GM23338 (cell line): ENCODE measurements around the gene NGF. TPM values are rescaled to one million over a fixed set of nuclear protein-coding genes. Genes with fewer than 3 reads are reported as not detected.

Experiments used
- ATAC-seq: fragments of 200-7000 bp; cut with Tn5 transposase; 3 replicates; pipeline ENCODE4 v1.9.1; 2020
- DNase-seq: peaks from one replicate; pipeline ENCODE4 v3.0.0-alpha.2; 2015; ENCODE audit warnings: low spot score
- H2AFZ ChIP-seq: fragments of 200-600 bp; sonication (generic); 2 replicates; pipeline ENCODE4 v1.8.0; 2016; ENCODE audit warnings: antibody characterized with exemption, mild to moderate bottlenecking, moderate library complexity
- H3F3A ChIP-seq: fragments of 200-600 bp; sonication (generic); replicated peaks from 2 replicates; pipeline ENCODE4 v1.8.0; 2017; ENCODE audit warnings: antibody characterized with exemption, mixed run types, low read depth
- H3K27ac ChIP-seq: fragments of 200-600 bp; sonication (generic); 2 replicates; pipeline ENCODE4 v1.6.1; 2016; ENCODE audit warnings: low read depth
- H3K27me3 ChIP-seq: fragments of 200-600 bp; sonication (generic); 2 replicates; pipeline ENCODE4 v1.8.0; 2016; ENCODE audit warnings: mild to moderate bottlenecking, mixed run types, moderate library complexity; ENCODE audit not compliant: insufficient read depth
- H3K36me3 ChIP-seq: fragments of 200-600 bp; sonication (generic); 2 replicates; pipeline ENCODE4 v1.8.0; 2016; ENCODE audit warnings: mild to moderate bottlenecking; ENCODE audit not compliant: insufficient read depth
- H3K4me1 ChIP-seq: fragments of 200-600 bp; sonication (generic); 2 replicates; pipeline ENCODE4 v1.8.0; 2016; ENCODE audit warnings: mild to moderate bottlenecking, moderate library complexity; ENCODE audit not compliant: insufficient read depth
- H3K4me2 ChIP-seq: fragments of 200-600 bp; sonication (generic); 2 replicates; pipeline ENCODE4 v1.7.1; 2017; ENCODE audit warnings: mixed run types
- H3K4me3 ChIP-seq: fragments of 200-600 bp; sonication (generic); 2 replicates; pipeline ENCODE4 v1.6.1; 2016; ENCODE audit warnings: mixed run types
- H3K79me2 ChIP-seq: fragments of 200-600 bp; sonication (generic); replicated peaks from 2 replicates; pipeline ENCODE4 v1.8.0; 2017; ENCODE audit warnings: mild to moderate bottlenecking; ENCODE audit not compliant: insufficient read depth
- H3K9me2 ChIP-seq: fragments of 200-600 bp; sonication (generic); 2 replicates; pipeline ENCODE4 v1.8.0; 2017; ENCODE audit not compliant: insufficient read depth
- H4K20me1 ChIP-seq: fragments of 200-600 bp; sonication (generic); replicated peaks from 2 replicates; pipeline ENCODE4 v1.8.0; 2017; ENCODE audit warnings: mild to moderate bottlenecking; ENCODE audit not compliant: insufficient read depth
- H3K27ac Mint-ChIP-seq: 2 replicates; pipeline ENCODE4 v1.8.0; 2020; ENCODE audit warnings: inconsistent platforms, mild to moderate bottlenecking, moderate library complexity, mixed read lengths
- H3K27me3 Mint-ChIP-seq: 3 replicates; pipeline ENCODE4 v1.8.0; 2022; ENCODE audit warnings: low read depth, mild to moderate bottlenecking, moderate library complexity, mixed read lengths, inconsistent platforms; ENCODE audit not compliant: insufficient read depth, poor library complexity
- H3K36me3 Mint-ChIP-seq: 3 replicates; pipeline ENCODE4 v1.8.0; 2021; ENCODE audit warnings: low read depth, mild to moderate bottlenecking, inconsistent platforms, moderate library complexity, mixed read lengths
- H3K4me1 Mint-ChIP-seq: 3 replicates; pipeline ENCODE4 v1.8.0; 2020; ENCODE audit warnings: mild to moderate bottlenecking, inconsistent platforms, mixed read lengths
- H3K4me3 Mint-ChIP-seq: 3 replicates; pipeline ENCODE4 v1.8.0; 2021; ENCODE audit warnings: moderate library complexity, mild to moderate bottlenecking, inconsistent platforms, mixed read lengths
- H3K9me3 Mint-ChIP-seq: 3 replicates; pipeline ENCODE4 v1.8.0; 2020; ENCODE audit warnings: moderate library complexity, mild to moderate bottlenecking, inconsistent platforms, mixed read lengths
- CREB1 ChIP-seq: fragments of 250-450 bp; sonication (Bioruptor Pico); IDR thresholded peaks from 2 replicates; pipeline ENCODE4 v1.5.0; 2020; ENCODE audit warnings: low read depth, mild to moderate bottlenecking, moderate library complexity
- CTCF ChIP-seq, 2 experiments: fragments of 200-600 bp in 1 of 2; sonication (generic) in 1 of 2; conservative IDR thresholded peaks; 2 replicates each; pipeline versions ENCODE4 v1.5.1 to v1.6.1; 2016 to 2017; ENCODE audit warnings: antibody characterized with exemption in 2 of 2, low read depth in 2 of 2, mild to moderate bottlenecking in 2 of 2, moderate library complexity in 1 of 2
- EZH2phosphoT487 ChIP-seq: fragments of 200-600 bp; sonication (generic); IDR thresholded peaks from one replicate; pipeline ENCODE4 v1.8.1; 2018; ENCODE audit warnings: antibody characterized with exemption; ENCODE audit not compliant: unreplicated experiment
- NANOG ChIP-seq: IDR thresholded peaks from 2 replicates; pipeline ENCODE4 v1.6.1; 2016; ENCODE audit warnings: antibody characterized with exemption, borderline replicate concordance
- POLR2AphosphoS5 ChIP-seq: IDR thresholded peaks from 2 replicates; pipeline ENCODE4 v1.6.1; 2016; ENCODE audit warnings: antibody characterized with exemption, low read depth
- REST ChIP-seq: IDR thresholded peaks from one replicate; pipeline ENCODE4 v1.6.1; 2018; ENCODE audit warnings: antibody characterized with exemption; ENCODE audit not compliant: unreplicated experiment
- ZNF331 ChIP-seq: fragments of 250-450 bp; sonication (Bioruptor Pico); IDR thresholded peaks from 2 replicates; pipeline ENCODE4 v1.5.0; 2020; ENCODE audit warnings: low read depth, mild to moderate bottlenecking, moderate library complexity
- polyA plus RNA-seq: library from polyadenylated mRNA; unstranded; fragments of >200 nt; fragmentation: Nextera tagmentation; extraction: Ambion mirVana; gene quantifications from 2 replicates; pipeline ENCODE4 v1.2.1, GENCODE V29; 2016
- total RNA-seq: library from RNA; depleted of rRNA; stranded (reverse); fragments of >200 nt; shearing (Covaris generic); gene quantifications from 2 replicates; pipeline ENCODE4 v1.2.3, GENCODE V29; 2014
- TF ChIP-seq, protein P1 (sequence below): fragments of 250-450 bp; sonication (Bioruptor Pico); IDR thresholded peaks from 2 replicates; pipeline ENCODE4 v1.5.0; 2020; ENCODE audit warnings: mild to moderate bottlenecking, moderate library complexity

The NGF gene
- total and polyA plus RNA-seq, 2 experiments from 2014 or later = 0.28 to 0.92 TPM

- H3K9me2 ChIP-seq = 0 out of 2 replicates have a peak, but pooled peaks cover 5% of the 10 kb centered on the region
- peaks cover 19% of the 10 kb centered on the region for H3K9me3 Mint-ChIP-seq
- no peak overlapping the region for H3K4me3 ChIP-seq
- H4K20me1 ChIP-seq = no peaks in the 10 kb centered on the region
- no peak overlapping the region for H3K27ac Mint-ChIP-seq
- H3F3A ChIP-seq = no peaks in the 10 kb centered on the region
- TF ChIP-seq CTCF (conservative IDR thresholded peaks at IDR 0.05; ENCODE audit: low read depth in 2 of 2) = peak; percentile 71 to 78
- no peak for TF ChIP-seq NANOG
- no peaks in the 10 kb centered on the region for H3K4me1 ChIP-seq
- no peaks in the 10 kb centered on the region for H3K36me3 ChIP-seq
- DNase-seq = peak; percentile 60
- no peak overlapping the region for H2AFZ ChIP-seq
- H3K27ac ChIP-seq = no peak overlapping the region
- H3K27me3 Mint-ChIP-seq = no peaks in the 10 kb centered on the region
- no peaks in the 10 kb centered on the region for H3K79me2 ChIP-seq
- H3K36me3 Mint-ChIP-seq = 0 out of 3 replicates have a peak, but pooled peaks cover 3% of the 10 kb centered on the region
- H3K4me2 ChIP-seq = no peak overlapping the region
- ATAC-seq = peak; percentile 68
- H3K4me1 Mint-ChIP-seq = no peaks in the 10 kb centered on the region; the same call in 2 of the 3 replicates
- no peaks in the 10 kb centered on the region for H3K27me3 ChIP-seq
- H3K4me3 Mint-ChIP-seq = no peak overlapping the region
Measured at GRCh38 chr1:115275216-115275615, 62.8 kb downstream of the NGF start.

- H3F3A ChIP-seq = no peaks in the 10 kb centered on the region
- Mint-ChIP-seq H3K4me1 (no peaks in the 10 kb centered on the region; the same call in 2 of the 3 replicates), H3K4me3 (no peak overlapping the region), H3K27me3 (no peaks in the 10 kb centered on the region), H3K27ac (no peak overlapping the region), H3K9me3 (peaks cover 19% of the 10 kb centered on the region), H3K36me3 (0 out of 3 replicates have a peak, but pooled peaks cover 3% of the 10 kb centered on the region)
- H3K79me2 ChIP-seq = no peaks in the 10 kb centered on the region
- H3K4me2 ChIP-seq = no peak overlapping the region
- H3K4me1 ChIP-seq = no peaks in the 10 kb centered on the region
- TF ChIP-seq, protein P1, sequence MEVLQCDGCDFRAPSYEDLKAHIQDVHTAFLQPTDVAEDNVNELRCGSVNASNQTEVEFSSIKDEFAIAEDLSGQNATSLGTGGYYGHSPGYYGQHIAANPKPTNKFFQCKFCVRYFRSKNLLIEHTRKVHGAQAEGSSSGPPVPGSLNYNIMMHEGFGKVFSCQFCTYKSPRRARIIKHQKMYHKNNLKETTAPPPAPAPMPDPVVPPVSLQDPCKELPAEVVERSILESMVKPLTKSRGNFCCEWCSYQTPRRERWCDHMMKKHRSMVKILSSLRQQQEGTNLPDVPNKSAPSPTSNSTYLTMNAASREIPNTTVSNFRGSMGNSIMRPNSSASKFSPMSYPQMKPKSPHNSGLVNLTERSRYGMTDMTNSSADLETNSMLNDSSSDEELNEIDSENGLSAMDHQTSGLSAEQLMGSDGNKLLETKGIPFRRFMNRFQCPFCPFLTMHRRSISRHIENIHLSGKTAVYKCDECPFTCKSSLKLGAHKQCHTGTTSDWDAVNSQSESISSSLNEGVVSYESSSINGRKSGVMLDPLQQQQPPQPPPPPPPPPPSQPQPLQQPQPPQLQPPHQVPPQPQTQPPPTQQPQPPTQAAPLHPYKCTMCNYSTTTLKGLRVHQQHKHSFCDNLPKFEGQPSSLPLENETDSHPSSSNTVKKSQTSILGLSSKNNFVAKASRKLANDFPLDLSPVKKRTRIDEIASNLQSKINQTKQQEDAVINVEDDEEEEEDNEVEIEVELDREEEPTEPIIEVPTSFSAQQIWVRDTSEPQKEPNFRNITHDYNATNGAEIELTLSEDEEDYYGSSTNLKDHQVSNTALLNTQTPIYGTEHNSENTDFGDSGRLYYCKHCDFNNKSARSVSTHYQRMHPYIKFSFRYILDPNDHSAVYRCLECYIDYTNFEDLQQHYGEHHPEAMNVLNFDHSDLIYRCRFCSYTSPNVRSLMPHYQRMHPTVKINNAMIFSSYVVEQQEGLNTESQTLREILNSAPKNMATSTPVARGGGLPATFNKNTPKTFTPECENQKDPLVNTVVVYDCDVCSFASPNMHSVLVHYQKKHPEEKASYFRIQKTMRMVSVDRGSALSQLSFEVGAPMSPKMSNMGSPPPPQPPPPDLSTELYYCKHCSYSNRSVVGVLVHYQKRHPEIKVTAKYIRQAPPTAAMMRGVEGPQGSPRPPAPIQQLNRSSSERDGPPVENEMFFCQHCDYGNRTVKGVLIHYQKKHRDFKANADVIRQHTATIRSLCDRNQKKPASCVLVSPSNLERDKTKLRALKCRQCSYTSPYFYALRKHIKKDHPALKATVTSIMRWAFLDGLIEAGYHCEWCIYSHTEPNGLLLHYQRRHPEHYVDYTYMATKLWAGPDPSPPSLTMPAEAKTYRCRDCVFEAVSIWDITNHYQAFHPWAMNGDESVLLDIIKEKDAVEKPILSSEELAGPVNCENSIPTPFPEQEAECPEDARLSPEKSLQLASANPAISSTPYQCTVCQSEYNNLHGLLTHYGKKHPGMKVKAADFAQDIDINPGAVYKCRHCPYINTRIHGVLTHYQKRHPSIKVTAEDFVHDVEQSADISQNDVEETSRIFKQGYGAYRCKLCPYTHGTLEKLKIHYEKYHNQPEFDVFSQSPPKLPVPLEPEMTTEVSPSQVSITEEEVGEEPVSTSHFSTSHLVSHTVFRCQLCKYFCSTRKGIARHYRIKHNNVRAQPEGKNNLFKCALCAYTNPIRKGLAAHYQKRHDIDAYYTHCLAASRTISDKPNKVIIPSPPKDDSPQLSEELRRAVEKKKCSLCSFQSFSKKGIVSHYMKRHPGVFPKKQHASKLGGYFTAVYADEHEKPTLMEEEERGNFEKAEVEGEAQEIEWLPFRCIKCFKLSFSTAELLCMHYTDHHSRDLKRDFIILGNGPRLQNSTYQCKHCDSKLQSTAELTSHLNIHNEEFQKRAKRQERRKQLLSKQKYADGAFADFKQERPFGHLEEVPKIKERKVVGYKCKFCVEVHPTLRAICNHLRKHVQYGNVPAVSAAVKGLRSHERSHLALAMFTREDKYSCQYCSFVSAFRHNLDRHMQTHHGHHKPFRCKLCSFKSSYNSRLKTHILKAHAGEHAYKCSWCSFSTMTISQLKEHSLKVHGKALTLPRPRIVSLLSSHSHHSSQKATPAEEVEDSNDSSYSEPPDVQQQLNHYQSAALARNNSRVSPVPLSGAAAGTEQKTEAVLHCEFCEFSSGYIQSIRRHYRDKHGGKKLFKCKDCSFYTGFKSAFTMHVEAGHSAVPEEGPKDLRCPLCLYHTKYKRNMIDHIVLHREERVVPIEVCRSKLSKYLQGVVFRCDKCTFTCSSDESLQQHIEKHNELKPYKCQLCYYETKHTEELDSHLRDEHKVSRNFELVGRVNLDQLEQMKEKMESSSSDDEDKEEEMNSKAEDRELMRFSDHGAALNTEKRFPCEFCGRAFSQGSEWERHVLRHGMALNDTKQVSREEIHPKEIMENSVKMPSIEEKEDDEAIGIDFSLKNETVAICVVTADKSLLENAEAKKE (CRISPR knock-in tag) = no peak
- TF ChIP-seq EZH2phosphoT487 (no peak), POLR2AphosphoS5 (no peak), ZNF331 (CRISPR knock-in tag) (no peak), REST (no peak), CREB1 (CRISPR knock-in tag) (no peak)
- 0 out of 2 replicates have a peak, but pooled peaks cover 5% of the 10 kb centered on the region for H3K9me2 ChIP-seq
- H2AFZ ChIP-seq = no peak overlapping the region
- no peak overlapping the region for H3K27ac ChIP-seq
- no peaks in the 10 kb centered on the region for H4K20me1 ChIP-seq
- no peak overlapping the region for H3K4me3 ChIP-seq
- no peaks in the 10 kb centered on the region for H3K36me3 ChIP-seq
- H3K27me3 ChIP-seq = no peaks in the 10 kb centered on the region
- DNase-seq (no peak), ATAC-seq (no peak)
Measured at GRCh38 chr1:115274467-115274866, 63.6 kb downstream of the NGF start.
